ENCODE results near the gene RFC5.
"Not testable (repeated sequence)": the region's sequence is repeated elsewhere in the genome, so short reads cannot be mapped to it uniquely, and the experiment has no call there.

DNA sequence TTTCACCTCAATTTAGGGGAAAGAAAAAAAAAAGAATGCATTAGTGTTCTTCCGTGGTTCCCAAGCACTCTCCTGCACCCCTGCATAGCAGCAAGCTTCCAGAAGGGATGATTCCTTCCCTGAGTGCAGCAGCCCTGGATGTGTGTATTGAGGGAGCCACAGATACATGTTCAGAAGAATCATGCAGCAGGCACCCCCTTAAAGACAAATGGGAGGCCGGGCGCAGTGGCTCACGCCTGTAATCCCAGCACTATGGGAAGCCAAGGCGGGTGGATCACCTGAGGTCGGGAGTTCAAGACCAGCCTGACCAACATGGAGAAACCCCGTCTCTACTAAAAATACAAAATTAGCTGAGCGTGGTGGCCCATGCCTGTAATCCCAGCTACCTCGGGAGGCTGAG lies 65.0 kb downstream of the RFC5 start:
- TF ChIP-seq, protein P1, sequence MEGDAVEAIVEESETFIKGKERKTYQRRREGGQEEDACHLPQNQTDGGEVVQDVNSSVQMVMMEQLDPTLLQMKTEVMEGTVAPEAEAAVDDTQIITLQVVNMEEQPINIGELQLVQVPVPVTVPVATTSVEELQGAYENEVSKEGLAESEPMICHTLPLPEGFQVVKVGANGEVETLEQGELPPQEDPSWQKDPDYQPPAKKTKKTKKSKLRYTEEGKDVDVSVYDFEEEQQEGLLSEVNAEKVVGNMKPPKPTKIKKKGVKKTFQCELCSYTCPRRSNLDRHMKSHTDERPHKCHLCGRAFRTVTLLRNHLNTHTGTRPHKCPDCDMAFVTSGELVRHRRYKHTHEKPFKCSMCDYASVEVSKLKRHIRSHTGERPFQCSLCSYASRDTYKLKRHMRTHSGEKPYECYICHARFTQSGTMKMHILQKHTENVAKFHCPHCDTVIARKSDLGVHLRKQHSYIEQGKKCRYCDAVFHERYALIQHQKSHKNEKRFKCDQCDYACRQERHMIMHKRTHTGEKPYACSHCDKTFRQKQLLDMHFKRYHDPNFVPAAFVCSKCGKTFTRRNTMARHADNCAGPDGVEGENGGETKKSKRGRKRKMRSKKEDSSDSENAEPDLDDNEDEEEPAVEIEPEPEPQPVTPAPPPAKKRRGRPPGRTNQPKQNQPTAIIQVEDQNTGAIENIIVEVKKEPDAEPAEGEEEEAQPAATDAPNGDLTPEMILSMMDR (IDR thresholded peaks at IDR 0.05): not testable (repeated sequence)
- not testable (repeated sequence) for TF ChIP-seq POLR2A (IDR thresholded peaks at IDR 0.05)

All from vagina (tissue), 2 donors.